Epithelial cell of prostate (primary cell): ENCODE data around the gene SRSF11.

Experiments
- DNase-seq: peaks from one replicate; pipeline ENCODE4 v3.0.0-alpha.2; 2011; ENCODE audit warnings: low read depth, low spot score
- H3K27ac ChIP-seq: fragments of 450-650 bp; 2 replicates; pipeline ENCODE4 v1.5.1; 2017; ENCODE audit warnings: mild to moderate bottlenecking

The SRSF11 gene

GRCh38 chr1:70299472-70299871 lies 78.3 kb downstream of the SRSF11 start:
- no peak for DNase-seq
- no peak overlapping the region for H3K27ac ChIP-seq
